ENCODE results near the gene ITIH1. TPM values are rescaled to one million over a fixed set of nuclear protein-coding genes. Genes with fewer than 3 reads are reported as not detected.
"Not testable (repeated sequence)": the region's sequence is repeated elsewhere in the genome, so short reads cannot be mapped to it uniquely, and the experiment has no call there.

Gene ITIH1
- total RNA-seq: not detected

- 89% methylated on average over 12 of the region's 12 CpGs; no CpG with 5 or more reads in 1 of the 2 donors for WGBS, 2 donors (ENCODE audit: low coverage in 1 of 2)
- no peak within 1 kb of the TSS for H3K27ac ChIP-seq
- in situ Hi-C loops (cut with MboI; ENCODE audit: low pct_ligation_motif_present in 1 of 4, low pct_unique_long_range_greater_than_20kb in 1 of 4, low sequenced_read_pairs in 3 of 4): no loop called here
- no peak for TF ChIP-seq EP300 (IDR thresholded peaks at IDR 0.05; ENCODE audit: low read depth)
- TF ChIP-seq POLR2A (IDR thresholded peaks at IDR 0.05): no peak
- TF ChIP-seq CTCF (IDR thresholded peaks at IDR 0.05): no peak
- TF ChIP-seq POLR2AphosphoS5 (IDR thresholded peaks at IDR 0.05): no peak
- H3K4me1 ChIP-seq: peaks cover 0 to 2% (median 0%) of the 10 kb centered on the region in 4 donors
- no peaks in the 10 kb centered on the region for H3K36me3 ChIP-seq
- no peaks in the 10 kb centered on the region for H3K27me3 ChIP-seq
- H3K9me3 ChIP-seq: no peaks in the 10 kb centered on the region
- intact Hi-C loops (cut with DNase I; ENCODE audit: low total_unique reads): no loop called here
- no peak for DNase-seq
- no peak within 1 kb of the TSS for H3K4me3 ChIP-seq
Measured at GRCh38 chr3:52777127-52777958, at the start of gene ITIH1. TSS of gene ITIH1 (plus strand) at chr3:52777599. CDS start at chr3:52777616, 17 bp downstream.

DNA sequence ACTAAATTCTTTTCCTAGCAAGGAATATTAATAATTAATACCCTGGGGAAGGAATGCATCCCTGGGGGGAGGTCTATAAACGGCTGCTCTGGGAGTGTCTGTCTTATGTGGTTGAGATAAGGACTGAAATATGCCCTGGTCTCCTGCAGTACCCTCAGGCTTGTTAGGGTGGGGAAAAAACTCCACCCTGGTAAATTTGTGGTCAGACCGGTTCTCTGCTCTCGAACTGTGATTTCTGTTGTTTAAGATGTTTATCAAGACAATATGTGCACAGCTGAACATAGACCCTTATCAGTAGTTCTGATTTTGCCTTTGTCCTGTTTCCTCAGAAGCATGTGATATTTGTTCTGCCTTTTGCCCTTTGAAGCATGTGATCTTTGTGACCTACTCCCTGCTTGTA lies 48.6 kb upstream of the ITIH1 start:
- WGBS, 2 donors (ENCODE audit: low coverage in 1 of 2): 29 to 66% methylated on average over 1 to 3 of the region's 3 CpGs
- H3K9me3 ChIP-seq; H3K27ac ChIP-seq; H3K27me3 ChIP-seq; H3K4me3 ChIP-seq; DNase-seq; intact Hi-C loops (cut with DNase I; ENCODE audit: low total_unique reads); H3K4me1 ChIP-seq: not testable (repeated sequence)
- in situ Hi-C loops (cut with MboI; ENCODE audit: low pct_ligation_motif_present in 1 of 4, low pct_unique_long_range_greater_than_20kb in 1 of 4, low sequenced_read_pairs in 3 of 4): loop anchor here in 1 of 4 donors (25.0 kb wide), 1 partner anchor 334 kb away; no protein-coding TSS in a partner anchor
- H3K36me3 ChIP-seq: peaks cover 0 to 37% (median 3%) of the 10 kb centered on the region in 4 donors

DNA sequence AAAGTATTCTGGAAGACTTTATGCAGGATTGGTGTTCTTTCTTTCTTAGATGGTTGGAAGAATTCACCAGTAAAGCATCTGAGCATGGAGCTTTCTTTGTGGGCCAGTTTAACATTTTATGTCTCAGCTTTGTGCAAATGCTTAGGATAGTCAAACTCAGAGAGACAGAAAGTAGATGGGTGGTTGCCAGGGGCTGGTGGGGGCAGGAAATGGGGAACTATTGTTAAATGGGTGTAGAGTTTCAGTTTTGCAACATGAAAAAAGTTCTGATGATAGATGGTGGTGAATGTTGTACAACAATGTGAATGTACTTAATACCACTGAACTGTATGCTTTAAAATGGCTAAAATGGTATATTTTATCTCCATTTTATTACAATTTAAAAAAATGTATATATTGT lies 46.7 kb upstream of the ITIH1 start:
- intact Hi-C loops (cut with DNase I; ENCODE audit: low total_unique reads): no loop called here
- no peak overlapping the region for H3K27ac ChIP-seq

DNA sequence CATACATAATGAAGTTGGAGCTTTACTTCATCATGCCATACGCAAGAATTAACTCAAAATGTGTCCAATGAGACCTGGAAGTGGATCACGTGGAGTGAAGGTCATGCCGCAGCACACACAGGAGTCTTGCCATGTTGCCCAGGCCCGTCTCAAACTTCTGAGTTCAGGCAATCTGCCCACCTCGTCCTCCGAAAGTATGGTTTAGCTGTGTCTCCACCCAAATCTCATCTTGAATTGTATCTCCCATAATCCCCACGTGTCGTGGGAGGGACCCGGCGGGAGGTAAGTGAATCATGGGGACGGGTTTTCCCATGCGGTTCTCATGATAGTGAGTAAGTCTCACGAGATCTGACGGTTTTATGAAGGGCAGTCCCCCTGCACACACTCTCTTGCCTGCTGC lies 45.8 kb upstream of the ITIH1 start:
- H3K4me1 ChIP-seq: no peaks in the 10 kb centered on the region
- WGBS, 2 donors (ENCODE audit: low coverage in 1 of 2): 73 to 89% methylated on average over 7 to 14 of the region's 14 CpGs
- in situ Hi-C loops (cut with MboI; ENCODE audit: low pct_ligation_motif_present in 1 of 4, low pct_unique_long_range_greater_than_20kb in 1 of 4, low sequenced_read_pairs in 3 of 4): loop anchor here in 1 of 4 donors (25.0 kb wide), 1 partner anchor 331 kb away; no protein-coding TSS in a partner anchor
- H3K27me3 ChIP-seq: no peaks in the 10 kb centered on the region
- H3K36me3 ChIP-seq: peaks cover 0 to 62% (median 5%) of the 10 kb centered on the region in 4 donors
- no peak overlapping the region for H3K4me3 ChIP-seq
- peaks cover 0 to 3% of the 10 kb centered on the region in 2 donors for H3K9me3 ChIP-seq
- no peak overlapping the region for H3K27ac ChIP-seq
- intact Hi-C loops (cut with DNase I; ENCODE audit: low total_unique reads): no loop called here
- no peak for TF ChIP-seq EP300 (IDR thresholded peaks at IDR 0.05; ENCODE audit: low read depth)
- TF ChIP-seq POLR2AphosphoS5 (IDR thresholded peaks at IDR 0.05): no peak
- TF ChIP-seq POLR2A (IDR thresholded peaks at IDR 0.05): no peak
- no peak for TF ChIP-seq CTCF (IDR thresholded peaks at IDR 0.05)
- no peak for DNase-seq

More for the DNA sequence above, 46.7 kb upstream of the ITIH1 start:
- H3K27me3 ChIP-seq: no peaks in the 10 kb centered on the region
- H3K9me3 ChIP-seq: peaks cover 0 to 3% of the 10 kb centered on the region in 2 donors
- H3K4me3 ChIP-seq: no peak overlapping the region
- peaks cover 0 to 55% (median 5%) of the 10 kb centered on the region in 4 donors for H3K36me3 ChIP-seq
- H3K4me1 ChIP-seq: no peaks in the 10 kb centered on the region
- in situ Hi-C loops (cut with MboI; ENCODE audit: low pct_ligation_motif_present in 1 of 4, low pct_unique_long_range_greater_than_20kb in 1 of 4, low sequenced_read_pairs in 3 of 4): loop anchor here in 1 of 4 donors (25.0 kb wide), 1 partner anchor 332 kb away; no protein-coding TSS in a partner anchor
- no peak for DNase-seq
- no peak for TF ChIP-seq POLR2AphosphoS5 (IDR thresholded peaks at IDR 0.05)
- no peak for TF ChIP-seq EP300 (IDR thresholded peaks at IDR 0.05; ENCODE audit: low read depth)
- TF ChIP-seq POLR2A (IDR thresholded peaks at IDR 0.05): no peak
- TF ChIP-seq CTCF (IDR thresholded peaks at IDR 0.05): no peak

All from transverse colon (tissue), 4 donors.